Heart left ventricle (tissue), 13 donors: Measurements from ENCODE around the gene IFIT1.

Source experiments
- CTCF ChIP-seq, 12 donors: fragments of 200-600 bp; sonication (generic) in 4 of 12; IDR thresholded peaks; one replicate each; pipeline versions ENCODE4 v1.5.0 to v1.8.0; 2018 to 2022; ENCODE audit warnings: antibody characterized with exemption in 12 of 12, mild to moderate bottlenecking in 5 of 12
- POLR2A ChIP-seq, 2 donors: fragments of 450-650 bp; IDR thresholded peaks; one replicate each; pipeline ENCODE4 v1.6.1; 2017; ENCODE audit warnings: antibody characterized with exemption in 2 of 2, mild to moderate bottlenecking in 2 of 2, moderate library complexity in 2 of 2
- donor health status: ischemic (EF 13 %, LVEDD 7.1; RV severe dilation, severe dysfunction).
- donor health status: DM: no; HTN: yes; CAD: no.
- donor health status: DM: no; HTN: no; CAD: no.
- donor health status: ischemic (EF 25% LVEDD 6.9; RV normal size, moderate dysfunction).
- donor health status: ischemic (EF 25% LVEDD 5.7; RV mildly dilated, moderate dysfunction).
- donor health status: ischemic (EF 35%, LVEDD 5.7; RV mildly dilated, moderate dysfunction).
- donor health status: nonischemic (EF 11% LVEDD 7.7; RV severe dilation, severe dysfunction).
- donor health status: DM: yes; HTN: yes; CAD: no.
- donor health status: PGD.
- donor health status: ischemic (EF 29% LVEDD 5.4; RV normal size, mild dysfunction).
- donor health status: nonischemic (EF 23%, LVEDD 6.1; RV moderate dilation, normal function).

- TF ChIP-seq CTCF (IDR thresholded peaks at IDR 0.05) (no peak), POLR2A (IDR thresholded peaks at IDR 0.05) (no peak)
Measured at GRCh38 chr10:89427629-89428028, 35.2 kb downstream of the IFIT1 start.
